ENCODE data around the gene NOL4L.

The NOL4L gene

GRCh38 chr20:32507998-32508774 lies 76.9 kb downstream of the NOL4L start:
- Histone ChIP-seq H3K4me3 (no peak overlapping the region), H3K27ac (no peak overlapping the region)
- no peak for TF ChIP-seq CTCF (IDR thresholded peaks at IDR 0.05)
- no peak for DNase-seq (ENCODE audit: low spot score)

- DNase-seq (ENCODE audit: low spot score) = no peak
- no peak for TF ChIP-seq CTCF (IDR thresholded peaks at IDR 0.05)
- H3K27ac ChIP-seq = no peak overlapping the region
- no peak overlapping the region for H3K4me3 ChIP-seq
These were observed 78.4 kb downstream of the NOL4L start for GRCh38 chr20:32506721-32507120.

- TF ChIP-seq CTCF (IDR thresholded peaks at IDR 0.05) = no peak
- no peak overlapping the region for H3K4me3 ChIP-seq
- no peak for DNase-seq (ENCODE audit: low spot score)
- no peak overlapping the region for H3K27ac ChIP-seq
These were observed 79.2 kb downstream of the NOL4L start for GRCh38 chr20:32505723-32506473.

- DNase-seq (ENCODE audit: low spot score) = no peak
- Histone ChIP-seq H3K27ac (no peak overlapping the region), H3K4me3 (no peak overlapping the region)
- TF ChIP-seq CTCF (IDR thresholded peaks at IDR 0.05) = no peak
These were observed 83.4 kb downstream of the NOL4L start for GRCh38 chr20:32501709-32502108.

- TF ChIP-seq CTCF (IDR thresholded peaks at IDR 0.05) = no peak
- no peak for DNase-seq (ENCODE audit: low spot score)
- no peak overlapping the region for H3K4me3 ChIP-seq
- peak overlapping the region in 1 of 2 donors; percentile 6 for H3K27ac ChIP-seq
These were observed 87.4 kb downstream of the NOL4L start for GRCh38 chr20:32497589-32498224.

- TF ChIP-seq CTCF (IDR thresholded peaks at IDR 0.05) = no peak
- Histone ChIP-seq H3K27ac (no peak overlapping the region), H3K4me3 (no peak overlapping the region)
- DNase-seq (ENCODE audit: low spot score) = no peak
These were observed 88.2 kb downstream of the NOL4L start for GRCh38 chr20:32496811-32497533.

Measured in coronary artery (tissue), 2 donors.